Left hindlimb (tissue), 1 donor: ENCODE results near the gene PHOX2B.

Experiments
- DNase-seq: peaks from one replicate; pipeline ENCODE4 v3.0.0-alpha.2; 2018

Gene PHOX2B

GRCh38 chr4:41748571-41749475, at the start of gene PHOX2B:
PHOX2B (minus strand) TSS chr4:41748725; CDS start chr4:41748610, 115 bp downstream.
- no peak for DNase-seq

- DNase-seq = no peak
Measured at GRCh38 chr4:41797260-41797659, 48.7 kb upstream of the PHOX2B start.

- no peak for DNase-seq
Measured at GRCh38 chr4:41796545-41797210, 48.2 kb upstream of the PHOX2B start.

GRCh38 chr4:41795796-41796385, 47.4 kb upstream of the PHOX2B start:
- no peak for DNase-seq

- DNase-seq = no peak
Measured at GRCh38 chr4:41792166-41792565, 43.6 kb upstream of the PHOX2B start.

- DNase-seq = no peak
Measured at GRCh38 chr4:41791557-41791956, 43.0 kb upstream of the PHOX2B start.

- no peak for DNase-seq
Measured at GRCh38 chr4:41787931-41788330, 39.4 kb upstream of the PHOX2B start.

- no peak for DNase-seq
Measured at GRCh38 chr4:41785665-41786064, 37.1 kb upstream of the PHOX2B start.

GRCh38 chr4:41784191-41784979, 35.9 kb upstream of the PHOX2B start:
- no peak for DNase-seq

GRCh38 chr4:41776466-41776865, 27.9 kb upstream of the PHOX2B start:
- no peak for DNase-seq

GRCh38 chr4:41763729-41764128, 15.2 kb upstream of the PHOX2B start:
- DNase-seq = no peak

GRCh38 chr4:41758884-41759283, 10.4 kb upstream of the PHOX2B start:
- no peak for DNase-seq

GRCh38 chr4:41757521-41758156, 9.1 kb upstream of the PHOX2B start:
- DNase-seq = no peak

- no peak for DNase-seq
Measured at GRCh38 chr4:41753942-41754341, 5.4 kb upstream of the PHOX2B start.

GRCh38 chr4:41752081-41752836, 3.7 kb upstream of the PHOX2B start:
- no peak for DNase-seq

GRCh38 chr4:41751449-41752061, 3.0 kb upstream of the PHOX2B start:
- DNase-seq = no peak

- DNase-seq = no peak
Measured at GRCh38 chr4:41750626-41751448, 2.3 kb upstream of the PHOX2B start.

GRCh38 chr4:41750121-41750625, 1.6 kb upstream of the PHOX2B start:
- DNase-seq = no peak

GRCh38 chr4:41749631-41750039, 1.1 kb upstream of the PHOX2B start:
- DNase-seq = no peak

GRCh38 chr4:41748074-41748570, 403 bp downstream of the PHOX2B start:
- no peak for DNase-seq
